Nephron progenitor cell (in vitro differentiated cells): ENCODE results near the gene DEFB128.
A peak's percentile ranks its signal among the peaks of the same experiment; 100 is the strongest.

Experiments used
- DNase-seq: peaks from one replicate; pipeline ENCODE4 v3.0.0; 2021
- H3K27ac Mint-ChIP-seq: 2 replicates; pipeline ENCODE4 v1.8.0; 2021; ENCODE audit warnings: mild to moderate bottlenecking, moderate library complexity, mixed read lengths
- H3K27me3 Mint-ChIP-seq: 2 replicates; pipeline ENCODE4 v1.8.0; 2021; ENCODE audit warnings: mild to moderate bottlenecking, low read depth, mixed read lengths; ENCODE audit not compliant: poor library complexity
- H3K36me3 Mint-ChIP-seq: 2 replicates; pipeline ENCODE4 v1.8.0; 2021; ENCODE audit warnings: low read depth, mixed read lengths
- H3K4me1 Mint-ChIP-seq: 2 replicates; pipeline ENCODE4 v1.8.0; 2021; ENCODE audit warnings: mixed read lengths
- H3K4me3 Mint-ChIP-seq: 2 replicates; pipeline ENCODE4 v1.8.0; 2021; ENCODE audit warnings: mild to moderate bottlenecking, moderate library complexity, mixed read lengths
- H3K9me3 Mint-ChIP-seq: 2 replicates; pipeline ENCODE4 v1.8.0; 2021; ENCODE audit warnings: mild to moderate bottlenecking, moderate library complexity, mixed read lengths
- CTCF ChIP-seq: fragments of 200-600 bp; sonication (generic); IDR thresholded peaks from 2 replicates; pipeline ENCODE4 v1.5.0; 2021; ENCODE audit warnings: antibody characterized with exemption

Gene DEFB128

GRCh38 chr20:221258-221830 lies 31.8 kb upstream of the DEFB128 start:
- Mint-ChIP-seq H3K27ac (no peak overlapping the region), H3K4me3 (no peak overlapping the region), H3K9me3 (no peaks in the 10 kb centered on the region), H3K4me1 (no peaks in the 10 kb centered on the region), H3K36me3 (no peaks in the 10 kb centered on the region), H3K27me3 (peaks cover 33% of the 10 kb centered on the region)
- TF ChIP-seq CTCF = no peak
- DNase-seq = no peak

- Mint-ChIP-seq H3K4me1 (no peaks in the 10 kb centered on the region), H3K27ac (no peak overlapping the region), H3K27me3 (peaks cover 33% of the 10 kb centered on the region), H3K4me3 (no peak overlapping the region), H3K36me3 (no peaks in the 10 kb centered on the region), H3K9me3 (no peaks in the 10 kb centered on the region)
- DNase-seq = peak; percentile 14
- peak; percentile 32 for TF ChIP-seq CTCF
Observed at GRCh38 chr20:219290-220115, 30.0 kb upstream of the DEFB128 start.

GRCh38 chr20:217266-217665 lies 27.8 kb upstream of the DEFB128 start:
- TF ChIP-seq CTCF = no peak
- no peak overlapping the region for H3K27ac Mint-ChIP-seq
- no peaks in the 10 kb centered on the region for H3K4me1 Mint-ChIP-seq
- no peak overlapping the region for H3K4me3 Mint-ChIP-seq
- H3K9me3 Mint-ChIP-seq = no peaks in the 10 kb centered on the region
- no peaks in the 10 kb centered on the region for H3K36me3 Mint-ChIP-seq
- H3K27me3 Mint-ChIP-seq = peaks cover 36% of the 10 kb centered on the region
- no peak for DNase-seq

GRCh38 chr20:215796-216195 lies 26.3 kb upstream of the DEFB128 start:
- no peaks in the 10 kb centered on the region for H3K4me1 Mint-ChIP-seq
- H3K36me3 Mint-ChIP-seq = no peaks in the 10 kb centered on the region
- no peak for DNase-seq
- H3K4me3 Mint-ChIP-seq = no peak overlapping the region
- H3K27me3 Mint-ChIP-seq = peaks cover 41% of the 10 kb centered on the region
- TF ChIP-seq CTCF = no peak
- H3K9me3 Mint-ChIP-seq = no peaks in the 10 kb centered on the region
- H3K27ac Mint-ChIP-seq = no peak overlapping the region

- Mint-ChIP-seq H3K4me1 (no peaks in the 10 kb centered on the region), H3K4me3 (no peak overlapping the region), H3K36me3 (no peaks in the 10 kb centered on the region), H3K27me3 (peaks cover 34% of the 10 kb centered on the region), H3K9me3 (no peaks in the 10 kb centered on the region), H3K27ac (no peak overlapping the region)
- no peak for TF ChIP-seq CTCF
- no peak for DNase-seq
Observed at GRCh38 chr20:214383-214782, 24.9 kb upstream of the DEFB128 start.
